Stimulated activated CD4-positive, alpha-beta T cell treated with anti-CD3 and anti-CD28 coated beads, Interleukin-1b, Interleukin-23, amount 100 ng/mL, for 24 hours (primary cell): ENCODE measurements around the gene CRHR1.
"Not testable (repeated sequence)": the region's sequence is repeated elsewhere in the genome, so short reads cannot be mapped to it uniquely, and the experiment has no call there.

Experiments
- DNase-seq, 4 experiments: peaks; one replicate each; pipeline ENCODE4 v3.0.0-alpha.2; 2020; ENCODE audit warnings: low read depth in 4 of 4, low spot score in 1 of 4

Gene CRHR1

GRCh38 chr17:45862127-45862526, 78.0 kb downstream of the CRHR1 start:
- not testable (repeated sequence) for DNase-seq

GRCh38 chr17:45863857-45864654, 79.9 kb downstream of the CRHR1 start:
- DNase-seq, result no peak

- DNase-seq, result no peak
Observed at GRCh38 chr17:45867171-45867570, 83.1 kb downstream of the CRHR1 start.

- DNase-seq, result no peak
Observed at GRCh38 chr17:45867702-45868101, 83.6 kb downstream of the CRHR1 start.

- DNase-seq, result no peak
Observed at GRCh38 chr17:45868276-45868675, 84.2 kb downstream of the CRHR1 start.

- DNase-seq, result no peak
Observed at GRCh38 chr17:45869676-45870341, 85.7 kb downstream of the CRHR1 start.

GRCh38 chr17:45870342-45870974, 86.3 kb downstream of the CRHR1 start:
- no peak for DNase-seq

- no peak for DNase-seq
Observed at GRCh38 chr17:45871718-45872117, 87.6 kb downstream of the CRHR1 start.

- DNase-seq, result no peak
Observed at GRCh38 chr17:45873728-45874127, 89.6 kb downstream of the CRHR1 start.

- DNase-seq, result no peak
Observed at GRCh38 chr17:45874151-45874550, 90.0 kb downstream of the CRHR1 start.

- DNase-seq, result no peak
Observed at GRCh38 chr17:45876539-45876938, 92.4 kb downstream of the CRHR1 start.

- DNase-seq, result no peak
Observed at GRCh38 chr17:45877467-45877866, 93.3 kb downstream of the CRHR1 start.

GRCh38 chr17:45883063-45883462, 98.9 kb downstream of the CRHR1 start:
- no peak for DNase-seq
